ENCODE data around the gene DFFA.

DNA sequence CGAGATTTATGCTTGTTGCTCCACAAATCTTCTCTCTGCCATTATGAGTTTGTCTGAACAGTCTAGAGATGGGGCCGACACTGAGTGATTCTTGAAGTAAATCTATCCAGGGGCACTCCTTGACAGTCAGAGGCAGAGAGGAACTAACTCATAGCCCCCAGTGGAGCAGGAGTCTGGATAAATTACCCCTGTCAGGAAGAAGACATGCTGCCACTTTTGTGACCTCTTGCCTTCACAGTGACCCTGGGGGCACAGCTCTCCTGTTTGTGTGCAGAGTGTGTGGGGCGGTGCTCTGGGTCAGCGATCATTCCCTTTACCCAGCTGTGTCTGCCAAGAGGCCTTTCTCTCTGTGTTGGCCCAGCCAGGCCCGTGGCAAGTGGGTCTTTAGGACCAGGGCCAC lies 31.9 kb upstream of the DFFA start:
- TF ChIP-seq EZH2 (IDR thresholded peaks at IDR 0.05; ENCODE audit: insufficient read depth, poor library complexity, severe bottlenecking): no peak
- TF ChIP-seq EZH2phosphoT487 (IDR thresholded peaks at IDR 0.05; ENCODE audit: insufficient read depth, low read depth): no peak
